Left lung (tissue), 10 donors: ENCODE results near the gene CYB5D1. TPM values are rescaled to one million over a fixed set of nuclear protein-coding genes. Genes with fewer than 3 reads are reported as not detected.

ENCODE experiments used
- ATAC-seq: fragments of 200-7000 bp; cut with Tn5 transposase; one replicate; pipeline ENCODE4 v1.9.1; 2020; ENCODE audit warnings: moderate library complexity
- DNase-seq, 4 donors: peaks; one replicate each; pipeline ENCODE4 v3.0.0-alpha.2; 2013 to 2020
- H3K27ac ChIP-seq, 2 donors: fragments of 200-600 bp; sonication (generic) in 1 of 2; one replicate each; pipeline versions ENCODE4 v1.5.0 to v1.8.0; 2020 to 2021
- H3K27me3 ChIP-seq, 2 donors: fragments of 200-600 bp; sonication (generic) in 1 of 2; one replicate each; pipeline versions ENCODE4 v1.5.0 to v1.8.0; 2020 to 2021
- H3K36me3 ChIP-seq, 2 donors: fragments of 200-600 bp; sonication (generic) in 1 of 2; one replicate each; pipeline versions ENCODE4 v1.5.0 to v1.8.0; 2020 to 2021
- H3K4me1 ChIP-seq, 2 donors: fragments of 200-600 bp; one replicate each; pipeline ENCODE4 v1.8.0; 2021
- H3K4me3 ChIP-seq, 2 donors: fragments of 200-600 bp; sonication (generic) in 1 of 2; one replicate each; pipeline versions ENCODE4 v1.5.0 to v1.8.0; 2020 to 2021; ENCODE audit warnings: mild to moderate bottlenecking in 1 of 2
- H3K9me3 ChIP-seq, 2 donors: fragments of 200-600 bp; sonication (generic) in 1 of 2; one replicate each; pipeline versions ENCODE4 v1.5.0 to v1.8.0; 2020 to 2021
- intact Hi-C, 2 donors: fragments of 100-400 bp; cut with DNase I; formaldehyde crosslinking; loops; one replicate each; pipeline versions ENCODE4 v1.11.2 to v1.14.2; 2022
- polyA plus RNA-seq, 6 donors: library from polyadenylated mRNA; unstranded; fragments of 120-200 nt; gene quantifications; one replicate each; pipeline ENCODE4 v1.2.1, GENCODE V29; 2013; ENCODE audit not compliant: insufficient read length in 6 of 6
- total RNA-seq, 2 donors: library from RNA; stranded (reverse); fragmentation: NEBNext Ultra II Directional; extraction: Animal tissue kit (Norgen Biotek cat#: 25700); gene quantifications; one replicate each; pipeline ENCODE4 v1.2.1, GENCODE V29; 2021
- TF ChIP-seq, protein P1 (sequence below), 2 donors: fragments of 200-600 bp; sonication (generic) in 1 of 2; IDR thresholded peaks; one replicate each; pipeline versions ENCODE4 v1.5.0 to v1.8.0; 2021; ENCODE audit warnings: antibody characterized with exemption in 2 of 2
- donor health status: DM: no; HTN: yes; CAD: no.
- donor health status: DM: no; HTN: no; CAD: no.

The CYB5D1 gene
- total and polyA plus RNA-seq, 8 donors = 9.8 to 25.8 (median 19.2) TPM

DNA sequence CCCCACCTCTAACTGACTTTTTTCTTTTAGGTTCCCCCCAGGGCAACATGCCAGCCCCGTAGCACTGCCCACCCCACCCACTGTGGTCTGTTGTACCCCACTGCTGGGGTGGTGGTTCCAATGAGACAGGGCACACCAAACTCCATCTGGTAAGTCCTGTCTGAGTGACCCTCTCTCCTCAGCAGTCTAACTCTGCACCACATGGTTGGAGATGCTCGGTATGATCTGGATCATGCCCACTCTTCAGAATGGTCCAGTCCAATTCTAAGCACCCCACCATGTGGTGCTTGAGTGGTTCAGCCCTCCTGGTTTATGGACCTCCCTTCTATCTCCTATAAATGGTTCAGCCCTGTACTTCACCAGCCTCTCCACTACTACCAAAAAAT, 17.9 kb upstream of the CYB5D1 start:
- TF ChIP-seq, protein P1, sequence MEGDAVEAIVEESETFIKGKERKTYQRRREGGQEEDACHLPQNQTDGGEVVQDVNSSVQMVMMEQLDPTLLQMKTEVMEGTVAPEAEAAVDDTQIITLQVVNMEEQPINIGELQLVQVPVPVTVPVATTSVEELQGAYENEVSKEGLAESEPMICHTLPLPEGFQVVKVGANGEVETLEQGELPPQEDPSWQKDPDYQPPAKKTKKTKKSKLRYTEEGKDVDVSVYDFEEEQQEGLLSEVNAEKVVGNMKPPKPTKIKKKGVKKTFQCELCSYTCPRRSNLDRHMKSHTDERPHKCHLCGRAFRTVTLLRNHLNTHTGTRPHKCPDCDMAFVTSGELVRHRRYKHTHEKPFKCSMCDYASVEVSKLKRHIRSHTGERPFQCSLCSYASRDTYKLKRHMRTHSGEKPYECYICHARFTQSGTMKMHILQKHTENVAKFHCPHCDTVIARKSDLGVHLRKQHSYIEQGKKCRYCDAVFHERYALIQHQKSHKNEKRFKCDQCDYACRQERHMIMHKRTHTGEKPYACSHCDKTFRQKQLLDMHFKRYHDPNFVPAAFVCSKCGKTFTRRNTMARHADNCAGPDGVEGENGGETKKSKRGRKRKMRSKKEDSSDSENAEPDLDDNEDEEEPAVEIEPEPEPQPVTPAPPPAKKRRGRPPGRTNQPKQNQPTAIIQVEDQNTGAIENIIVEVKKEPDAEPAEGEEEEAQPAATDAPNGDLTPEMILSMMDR (IDR thresholded peaks at IDR 0.05) = no peak
- H3K4me1 ChIP-seq = peaks cover 30 to 51% of the 10 kb centered on the region in 2 donors
- H3K36me3 ChIP-seq = no peaks in the 10 kb centered on the region
- ATAC-seq = no peak
- no peaks in the 10 kb centered on the region for H3K9me3 ChIP-seq
- intact Hi-C loops = no loop called here
- H3K27ac ChIP-seq = peak overlapping the region in 1 of 2 donors; percentile 100
- DNase-seq = peak in 1 of 4 donors; percentile 13
- no peaks in the 10 kb centered on the region for H3K27me3 ChIP-seq
- H3K4me3 ChIP-seq = peak overlapping the region in 1 of 2 donors; percentile 82

DNA sequence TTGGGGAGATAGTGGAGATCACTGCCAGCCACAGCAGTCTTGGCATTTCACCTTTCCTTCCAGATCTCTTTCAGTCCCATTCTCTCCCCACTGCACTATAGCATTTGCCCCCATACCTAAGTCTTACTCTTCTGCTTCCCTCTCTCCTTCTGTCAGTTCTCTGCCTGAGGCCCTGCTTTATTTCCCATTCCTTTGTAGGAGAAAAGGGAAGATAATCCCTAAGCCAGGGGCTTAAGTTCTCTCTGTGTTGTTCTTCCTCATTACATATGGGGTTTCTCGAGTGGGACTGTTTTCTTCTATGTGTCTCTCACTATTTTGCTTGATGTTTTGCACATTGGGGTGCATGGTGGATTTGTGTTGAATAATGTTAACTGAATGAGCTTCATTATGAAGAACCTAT, 17.4 kb upstream of the CYB5D1 start:
- intact Hi-C loops = no loop called here
- H3K9me3 ChIP-seq = no peaks in the 10 kb centered on the region
- ATAC-seq (no peak), DNase-seq (no peak)
- peaks cover 34 to 57% of the 10 kb centered on the region in 2 donors for H3K4me1 ChIP-seq
- H3K4me3 ChIP-seq = peak overlapping the region in 1 of 2 donors; percentile 82
- peaks cover 0 to 6% of the 10 kb centered on the region in 2 donors for H3K36me3 ChIP-seq
- TF ChIP-seq, protein P1 (IDR thresholded peaks at IDR 0.05) = no peak
- H3K27ac ChIP-seq = peak overlapping the region; percentile 99 to 100
- H3K27me3 ChIP-seq = no peaks in the 10 kb centered on the region

- no peaks in the 10 kb centered on the region for H3K9me3 ChIP-seq
- peaks cover 0 to 10% of the 10 kb centered on the region in 2 donors for H3K36me3 ChIP-seq
- ATAC-seq = no peak
- H3K4me1 ChIP-seq = peaks cover 35 to 61% of the 10 kb centered on the region in 2 donors
- intact Hi-C loops = no loop called here
- no peaks in the 10 kb centered on the region for H3K27me3 ChIP-seq
- TF ChIP-seq, protein P1 (IDR thresholded peaks at IDR 0.05) = no peak
- peak overlapping the region; percentile 99 to 100 for H3K27ac ChIP-seq
- H3K4me3 ChIP-seq = peak overlapping the region; percentile 63 to 82
- DNase-seq = no peak
Observed at GRCh38 chr17:7840875-7841274, 16.9 kb upstream of the CYB5D1 start.

DNA sequence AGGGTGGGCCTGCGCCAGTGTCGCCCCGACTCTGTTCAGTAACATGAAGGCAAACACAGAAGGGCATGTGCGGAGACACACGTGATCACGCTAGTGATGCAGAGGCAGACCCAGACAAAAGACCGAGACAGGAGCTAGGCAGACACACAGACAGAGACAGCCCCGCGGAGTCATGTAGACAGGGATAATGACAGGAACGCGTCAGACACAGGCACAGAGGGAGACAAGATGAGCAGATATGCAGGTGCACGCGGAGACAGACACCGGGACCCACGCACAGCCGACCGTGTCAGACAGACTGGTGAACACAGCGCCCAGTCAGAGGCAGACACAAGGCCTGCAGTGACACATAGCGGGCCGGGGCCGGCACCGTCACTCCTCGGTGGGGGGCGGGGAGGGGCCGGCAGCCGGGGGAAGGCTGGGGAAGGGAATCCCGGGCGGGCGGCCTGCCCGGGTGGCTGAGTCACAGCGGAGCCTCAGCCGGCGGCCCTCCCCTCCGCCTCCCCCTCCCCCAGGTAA, 16.3 kb upstream of the CYB5D1 start:
- H3K36me3 ChIP-seq = peaks cover 0 to 16% of the 10 kb centered on the region in 2 donors
- peak overlapping the region; percentile 63 to 82 for H3K4me3 ChIP-seq
- H3K27ac ChIP-seq = peak overlapping the region; percentile 99 to 100
- ATAC-seq (peak; percentile 52), DNase-seq (peak in 3 of 4 donors; percentile 84 to 97 (median 92))
- intact Hi-C loops = no loop called here
- no peaks in the 10 kb centered on the region for H3K27me3 ChIP-seq
- peaks cover 35 to 62% of the 10 kb centered on the region in 2 donors for H3K4me1 ChIP-seq
- H3K9me3 ChIP-seq = no peaks in the 10 kb centered on the region
- TF ChIP-seq, protein P1 (IDR thresholded peaks at IDR 0.05) = no peak

DNA sequence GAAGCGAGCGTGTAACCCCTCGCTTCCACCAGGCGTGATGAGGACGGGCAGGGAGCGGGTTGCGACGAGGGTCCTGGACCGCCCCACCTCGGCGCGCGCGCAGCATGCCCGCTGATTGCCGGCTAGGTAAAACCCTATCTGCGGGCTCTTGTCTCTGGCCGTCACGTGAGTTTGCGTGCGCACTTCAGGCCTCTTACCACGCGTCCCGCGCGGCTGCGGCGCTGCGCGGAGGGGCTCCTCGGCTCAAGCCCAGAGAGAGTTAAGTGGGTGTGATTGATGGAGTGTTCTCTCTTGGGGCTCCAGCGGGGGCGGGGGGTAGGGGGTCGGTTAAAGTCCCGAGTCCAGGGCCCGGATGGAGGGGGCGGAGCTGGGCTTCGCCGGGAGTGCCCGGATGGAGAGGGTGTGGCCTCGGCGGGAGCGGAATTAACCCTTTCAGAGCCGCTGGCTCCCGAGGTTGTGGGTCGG, 15.9 kb upstream of the CYB5D1 start:
- intact Hi-C loops = no loop called here
- peak overlapping the region; percentile 99 to 100 for H3K27ac ChIP-seq
- no peaks in the 10 kb centered on the region for H3K9me3 ChIP-seq
- DNase-seq = peak; percentile 91 to 94 (median 93)
- peaks cover 35 to 59% of the 10 kb centered on the region in 2 donors for H3K4me1 ChIP-seq
- peak; percentile 65 for ATAC-seq
- H3K27me3 ChIP-seq = no peaks in the 10 kb centered on the region
- TF ChIP-seq, protein P1 (IDR thresholded peaks at IDR 0.05) = no peak
- H3K4me3 ChIP-seq = peak overlapping the region; percentile 63 to 82
- H3K36me3 ChIP-seq = peaks cover 0 to 20% of the 10 kb centered on the region in 2 donors
